WTC11 (cell line): ENCODE measurements around the gene DPH1. TPM values are rescaled to one million over a fixed set of nuclear protein-coding genes. Genes with fewer than 3 reads are reported as not detected.

Experiments
- ATAC-seq: fragments of 200-7000 bp; cut with Tn5 transposase; 2 replicates; pipeline ENCODE4 v1.10.0; 2021; ENCODE audit warnings: mild to moderate bottlenecking, moderate library complexity
- CTCF ChIA-PET: fragments of 300-600 bp; sonication (Branson Sonifier 250); formaldehyde crosslinking; loops from one replicate; lab custom pipeline; 2021; ENCODE audit warnings: antibody characterized with exemption; lab: Charles Lee
- POLR2A ChIA-PET: fragments of 350-600 bp; sonication (Branson Sonifier 250); formaldehyde crosslinking; loops from one replicate; lab custom pipeline; 2021; ENCODE audit warnings: antibody characterized with exemption; lab: Charles Lee
- DNase-seq: peaks from one replicate; pipeline ENCODE4 v3.0.0; 2021; ENCODE audit warnings: low spot score
- H3K27ac Mint-ChIP-seq: 2 replicates; pipeline ENCODE4 v1.8.0; 2021; ENCODE audit warnings: mixed read lengths
- H3K27me3 Mint-ChIP-seq: 2 replicates; pipeline ENCODE4 v1.8.0; 2021; ENCODE audit warnings: low read depth, mild to moderate bottlenecking, moderate library complexity, mixed read lengths
- H3K36me3 Mint-ChIP-seq: 2 replicates; pipeline ENCODE4 v1.8.0; 2021; ENCODE audit warnings: mixed read lengths
- H3K4me1 Mint-ChIP-seq: 2 replicates; pipeline ENCODE4 v1.8.0; 2022; ENCODE audit warnings: mixed read lengths
- H3K4me3 Mint-ChIP-seq: 2 replicates; pipeline ENCODE4 v1.8.0; 2021; ENCODE audit warnings: mild to moderate bottlenecking, moderate library complexity, mixed read lengths
- H3K9me3 Mint-ChIP-seq: 2 replicates; pipeline ENCODE4 v1.8.0; 2021; ENCODE audit warnings: mixed read lengths
- ESRRA ChIP-seq: sonication (generic); formaldehyde crosslinking; IDR thresholded peaks from 2 replicates; pipeline ENCODE4 v1.8.1; 2022; ENCODE audit warnings: mild to moderate bottlenecking, missing genetic modification reagents, borderline replicate concordance
- GABPB1 ChIP-seq: sonication (generic); formaldehyde crosslinking; IDR thresholded peaks from 2 replicates; pipeline ENCODE4 v1.8.1; 2023; ENCODE audit warnings: mild to moderate bottlenecking, missing genetic modification reagents
- GRHL2 ChIP-seq: fragments of 250-450 bp; sonication (Bioruptor Pico); IDR thresholded peaks from 2 replicates; pipeline ENCODE4 v1.8.0; 2022; ENCODE audit warnings: mild to moderate bottlenecking, moderate library complexity; ENCODE audit not compliant: insufficient replicate concordance, severe bottlenecking
- KAT7 ChIP-seq: sonication (generic); formaldehyde crosslinking; IDR thresholded peaks from 2 replicates; pipeline ENCODE4 v1.8.1; 2023; ENCODE audit warnings: missing genetic modification reagents, mild to moderate bottlenecking, borderline replicate concordance
- MYBL2 ChIP-seq: sonication (generic); formaldehyde crosslinking; IDR thresholded peaks from 2 replicates; pipeline ENCODE4 v1.8.1; 2023; ENCODE audit warnings: mild to moderate bottlenecking, moderate library complexity, missing genetic modification reagents
- NFATC4 ChIP-seq: fragments of 250-450 bp; sonication (Bioruptor Pico); IDR thresholded peaks from 2 replicates; pipeline ENCODE4 v1.9.0; 2021; ENCODE audit warnings: mild to moderate bottlenecking
- NFE2L1 ChIP-seq: sonication (generic); formaldehyde crosslinking; IDR thresholded peaks from 2 replicates; pipeline ENCODE4 v1.8.1; 2023; ENCODE audit warnings: missing genetic modification reagents
- OVOL2 ChIP-seq: fragments of 250-450 bp; sonication (Bioruptor Pico); IDR thresholded peaks from 2 replicates; pipeline ENCODE4 v1.9.0; 2021; ENCODE audit warnings: mild to moderate bottlenecking, borderline replicate concordance
- ZBTB21 ChIP-seq: sonication (generic); formaldehyde crosslinking; IDR thresholded peaks from 2 replicates; pipeline ENCODE4 v1.8.1; 2023; ENCODE audit warnings: mild to moderate bottlenecking, missing genetic modification reagents, borderline replicate concordance
- ZNF138 ChIP-seq: sonication (generic); formaldehyde crosslinking; conservative IDR thresholded peaks from 2 replicates; pipeline ENCODE4 v1.8.1; 2022; ENCODE audit warnings: mild to moderate bottlenecking, moderate library complexity, missing genetic modification reagents
- ZNF232 ChIP-seq: sonication (generic); formaldehyde crosslinking; IDR thresholded peaks from 2 replicates; pipeline ENCODE4 v1.8.0; 2022; ENCODE audit warnings: mild to moderate bottlenecking, missing genetic modification reagents
- ZNF317 ChIP-seq: sonication (generic); formaldehyde crosslinking; IDR thresholded peaks from 2 replicates; pipeline ENCODE4 v1.8.1; 2023; ENCODE audit warnings: low read depth, mild to moderate bottlenecking, moderate library complexity, missing genetic modification reagents, borderline replicate concordance
- ZNF671 ChIP-seq: fragments of 250-450 bp; sonication (Bioruptor Pico); IDR thresholded peaks from 2 replicates; pipeline ENCODE4 v1.8.0; 2021; ENCODE audit warnings: mild to moderate bottlenecking
- total RNA-seq: library from RNA; stranded (reverse); gene quantifications from 3 replicates; pipeline ENCODE4 v1.2.3, GENCODE V29; 2021
- TF ChIP-seq, protein P1 (sequence below): sonication (generic); formaldehyde crosslinking; IDR thresholded peaks from 2 replicates; pipeline ENCODE4 v1.8.1; 2023; ENCODE audit warnings: mild to moderate bottlenecking, missing genetic modification reagents, borderline replicate concordance
- TF ChIP-seq, protein P2 (sequence below): sonication (generic); formaldehyde crosslinking; IDR thresholded peaks from 2 replicates; pipeline ENCODE4 v1.8.1; 2022; ENCODE audit warnings: missing genetic modification reagents, borderline replicate concordance
- TF ChIP-seq, protein P3 (sequence below): fragments of 250-450 bp; sonication (Bioruptor Pico); IDR thresholded peaks from 2 replicates; pipeline ENCODE4 v1.9.0; 2021; ENCODE audit warnings: mild to moderate bottlenecking
- TF ChIP-seq, protein P4 (sequence below): sonication (generic); formaldehyde crosslinking; IDR thresholded peaks from 2 replicates; pipeline ENCODE4 v1.8.0; 2023; ENCODE audit warnings: mild to moderate bottlenecking, missing genetic modification reagents
- TF ChIP-seq, protein P5 (sequence below): fragments of 250-450 bp; sonication (Bioruptor Pico); IDR thresholded peaks from 2 replicates; pipeline ENCODE4 v1.9.0; 2021; ENCODE audit warnings: moderate library complexity, mild to moderate bottlenecking, inconsistent platforms, borderline replicate concordance
- TF ChIP-seq, protein P6 (sequence below): sonication (generic); formaldehyde crosslinking; IDR thresholded peaks from 2 replicates; pipeline ENCODE4 v1.8.1; 2022; ENCODE audit warnings: low read depth, missing genetic modification reagents, borderline replicate concordance

The DPH1 gene
- total RNA-seq, 1 experiment from 2014 or later, result 43.2 TPM

DNA sequence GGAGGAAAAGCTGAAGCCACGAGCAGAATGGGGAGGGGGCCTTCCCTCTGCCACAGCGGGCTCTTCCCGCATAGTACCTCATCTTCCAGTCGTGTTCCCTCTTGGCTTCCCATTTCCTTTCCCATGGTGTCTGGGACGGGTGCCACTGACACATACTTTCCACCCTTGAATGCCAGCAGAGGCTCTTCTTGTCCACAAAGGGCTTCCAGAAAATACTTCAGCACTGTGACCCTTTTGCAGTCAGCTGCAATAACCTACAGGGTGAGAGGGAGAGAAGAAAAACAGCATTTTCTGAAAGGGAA, 55.6 kb downstream of the DPH1 start:
- Mint-ChIP-seq H3K9me3 (no peaks in the 10 kb centered on the region), H3K4me3 (no peak overlapping the region), H3K36me3 (peaks cover 4% of the 10 kb centered on the region; the same call in 1 of the 2 replicates), H3K4me1 (peaks cover 21% of the 10 kb centered on the region), H3K27ac (peak overlapping the region; percentile 59; the same call in 1 of the 2 replicates), H3K27me3 (no peaks in the 10 kb centered on the region)
- CTCF ChIA-PET, result interaction anchor here (1.5 to 2.6 kb wide), 3 partner anchors 10 to 30 kb away, joined by 6 to 8 read pairs (median 6); partner anchors contain the start of gene HIC1
- no peak for TF ChIP-seq MYBL2 (CRISPR knock-in tag)
- TF ChIP-seq NFATC4 (CRISPR knock-in tag), result no peak
- TF ChIP-seq NFE2L1, result no peak
- TF ChIP-seq, protein P1, sequence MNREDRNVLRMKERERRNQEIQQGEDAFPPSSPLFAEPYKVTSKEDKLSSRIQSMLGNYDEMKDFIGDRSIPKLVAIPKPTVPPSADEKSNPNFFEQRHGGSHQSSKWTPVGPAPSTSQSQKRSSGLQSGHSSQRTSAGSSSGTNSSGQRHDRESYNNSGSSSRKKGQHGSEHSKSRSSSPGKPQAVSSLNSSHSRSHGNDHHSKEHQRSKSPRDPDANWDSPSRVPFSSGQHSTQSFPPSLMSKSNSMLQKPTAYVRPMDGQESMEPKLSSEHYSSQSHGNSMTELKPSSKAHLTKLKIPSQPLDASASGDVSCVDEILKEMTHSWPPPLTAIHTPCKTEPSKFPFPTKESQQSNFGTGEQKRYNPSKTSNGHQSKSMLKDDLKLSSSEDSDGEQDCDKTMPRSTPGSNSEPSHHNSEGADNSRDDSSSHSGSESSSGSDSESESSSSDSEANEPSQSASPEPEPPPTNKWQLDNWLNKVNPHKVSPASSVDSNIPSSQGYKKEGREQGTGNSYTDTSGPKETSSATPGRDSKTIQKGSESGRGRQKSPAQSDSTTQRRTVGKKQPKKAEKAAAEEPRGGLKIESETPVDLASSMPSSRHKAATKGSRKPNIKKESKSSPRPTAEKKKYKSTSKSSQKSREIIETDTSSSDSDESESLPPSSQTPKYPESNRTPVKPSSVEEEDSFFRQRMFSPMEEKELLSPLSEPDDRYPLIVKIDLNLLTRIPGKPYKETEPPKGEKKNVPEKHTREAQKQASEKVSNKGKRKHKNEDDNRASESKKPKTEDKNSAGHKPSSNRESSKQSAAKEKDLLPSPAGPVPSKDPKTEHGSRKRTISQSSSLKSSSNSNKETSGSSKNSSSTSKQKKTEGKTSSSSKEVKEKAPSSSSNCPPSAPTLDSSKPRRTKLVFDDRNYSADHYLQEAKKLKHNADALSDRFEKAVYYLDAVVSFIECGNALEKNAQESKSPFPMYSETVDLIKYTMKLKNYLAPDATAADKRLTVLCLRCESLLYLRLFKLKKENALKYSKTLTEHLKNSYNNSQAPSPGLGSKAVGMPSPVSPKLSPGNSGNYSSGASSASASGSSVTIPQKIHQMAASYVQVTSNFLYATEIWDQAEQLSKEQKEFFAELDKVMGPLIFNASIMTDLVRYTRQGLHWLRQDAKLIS (CRISPR knock-in tag), result no peak
- TF ChIP-seq, protein P2, sequence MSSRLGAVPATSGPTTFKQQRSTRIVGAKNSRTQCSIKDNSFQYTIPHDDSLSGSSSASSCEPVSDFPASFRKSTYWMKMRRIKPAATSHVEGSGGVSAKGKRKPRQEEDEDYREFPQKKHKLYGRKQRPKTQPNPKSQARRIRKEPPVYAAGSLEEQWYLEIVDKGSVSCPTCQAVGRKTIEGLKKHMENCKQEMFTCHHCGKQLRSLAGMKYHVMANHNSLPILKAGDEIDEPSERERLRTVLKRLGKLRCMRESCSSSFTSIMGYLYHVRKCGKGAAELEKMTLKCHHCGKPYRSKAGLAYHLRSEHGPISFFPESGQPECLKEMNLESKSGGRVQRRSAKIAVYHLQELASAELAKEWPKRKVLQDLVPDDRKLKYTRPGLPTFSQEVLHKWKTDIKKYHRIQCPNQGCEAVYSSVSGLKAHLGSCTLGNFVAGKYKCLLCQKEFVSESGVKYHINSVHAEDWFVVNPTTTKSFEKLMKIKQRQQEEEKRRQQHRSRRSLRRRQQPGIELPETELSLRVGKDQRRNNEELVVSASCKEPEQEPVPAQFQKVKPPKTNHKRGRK (CRISPR knock-in tag), result no peak
- TF ChIP-seq ESRRA (CRISPR knock-in tag), result no peak
- TF ChIP-seq, protein P3, sequence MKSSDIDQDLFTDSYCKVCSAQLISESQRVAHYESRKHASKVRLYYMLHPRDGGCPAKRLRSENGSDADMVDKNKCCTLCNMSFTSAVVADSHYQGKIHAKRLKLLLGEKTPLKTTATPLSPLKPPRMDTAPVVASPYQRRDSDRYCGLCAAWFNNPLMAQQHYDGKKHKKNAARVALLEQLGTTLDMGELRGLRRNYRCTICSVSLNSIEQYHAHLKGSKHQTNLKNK (CRISPR knock-in tag), result no peak
- ATAC-seq, result no peak
- POLR2A ChIA-PET, result no interaction called here
- DNase-seq, result no peak

DNA sequence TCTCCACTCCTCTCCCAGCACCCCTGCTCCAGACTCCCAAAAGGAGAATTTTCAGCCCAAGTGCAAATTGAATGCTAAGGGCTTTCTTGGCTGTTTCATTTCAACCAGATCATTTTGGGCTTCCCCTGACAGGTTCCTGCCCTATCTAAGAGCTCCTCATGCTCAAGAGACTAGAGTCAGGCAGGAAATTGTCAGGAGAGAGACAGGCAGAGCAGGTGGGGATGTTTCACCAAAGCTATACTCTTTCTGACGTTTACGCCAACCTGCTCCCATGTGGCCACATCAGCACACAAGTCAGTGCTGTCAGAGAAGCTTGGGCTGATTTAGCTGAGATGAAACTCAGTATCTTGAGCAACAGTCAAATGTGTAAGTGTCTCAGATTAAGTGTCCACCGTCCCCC, 56.4 kb downstream of the DPH1 start:
- Mint-ChIP-seq H3K4me1 (peaks cover 28% of the 10 kb centered on the region), H3K4me3 (no peak overlapping the region), H3K9me3 (no peaks in the 10 kb centered on the region), H3K27me3 (no peaks in the 10 kb centered on the region), H3K27ac (no peak overlapping the region), H3K36me3 (peaks cover 4% of the 10 kb centered on the region; the same call in 1 of the 2 replicates)
- TF ChIP-seq, protein P4, sequence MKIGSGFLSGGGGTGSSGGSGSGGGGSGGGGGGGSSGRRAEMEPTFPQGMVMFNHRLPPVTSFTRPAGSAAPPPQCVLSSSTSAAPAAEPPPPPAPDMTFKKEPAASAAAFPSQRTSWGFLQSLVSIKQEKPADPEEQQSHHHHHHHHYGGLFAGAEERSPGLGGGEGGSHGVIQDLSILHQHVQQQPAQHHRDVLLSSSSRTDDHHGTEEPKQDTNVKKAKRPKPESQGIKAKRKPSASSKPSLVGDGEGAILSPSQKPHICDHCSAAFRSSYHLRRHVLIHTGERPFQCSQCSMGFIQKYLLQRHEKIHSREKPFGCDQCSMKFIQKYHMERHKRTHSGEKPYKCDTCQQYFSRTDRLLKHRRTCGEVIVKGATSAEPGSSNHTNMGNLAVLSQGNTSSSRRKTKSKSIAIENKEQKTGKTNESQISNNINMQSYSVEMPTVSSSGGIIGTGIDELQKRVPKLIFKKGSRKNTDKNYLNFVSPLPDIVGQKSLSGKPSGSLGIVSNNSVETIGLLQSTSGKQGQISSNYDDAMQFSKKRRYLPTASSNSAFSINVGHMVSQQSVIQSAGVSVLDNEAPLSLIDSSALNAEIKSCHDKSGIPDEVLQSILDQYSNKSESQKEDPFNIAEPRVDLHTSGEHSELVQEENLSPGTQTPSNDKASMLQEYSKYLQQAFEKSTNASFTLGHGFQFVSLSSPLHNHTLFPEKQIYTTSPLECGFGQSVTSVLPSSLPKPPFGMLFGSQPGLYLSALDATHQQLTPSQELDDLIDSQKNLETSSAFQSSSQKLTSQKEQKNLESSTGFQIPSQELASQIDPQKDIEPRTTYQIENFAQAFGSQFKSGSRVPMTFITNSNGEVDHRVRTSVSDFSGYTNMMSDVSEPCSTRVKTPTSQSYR (CRISPR knock-in tag), result no peak
- TF ChIP-seq GRHL2 (CRISPR knock-in tag), result no peak
- ChIA-PET POLR2A (no interaction called here), CTCF (interaction anchor here (1.5 to 2.6 kb wide), 5 partner anchors 9 to 158 kb away, joined by 6 to 8 read pairs (median 6); partner anchors contain the start of gene HIC1)
- ATAC-seq (no peak), DNase-seq (no peak)

DNA sequence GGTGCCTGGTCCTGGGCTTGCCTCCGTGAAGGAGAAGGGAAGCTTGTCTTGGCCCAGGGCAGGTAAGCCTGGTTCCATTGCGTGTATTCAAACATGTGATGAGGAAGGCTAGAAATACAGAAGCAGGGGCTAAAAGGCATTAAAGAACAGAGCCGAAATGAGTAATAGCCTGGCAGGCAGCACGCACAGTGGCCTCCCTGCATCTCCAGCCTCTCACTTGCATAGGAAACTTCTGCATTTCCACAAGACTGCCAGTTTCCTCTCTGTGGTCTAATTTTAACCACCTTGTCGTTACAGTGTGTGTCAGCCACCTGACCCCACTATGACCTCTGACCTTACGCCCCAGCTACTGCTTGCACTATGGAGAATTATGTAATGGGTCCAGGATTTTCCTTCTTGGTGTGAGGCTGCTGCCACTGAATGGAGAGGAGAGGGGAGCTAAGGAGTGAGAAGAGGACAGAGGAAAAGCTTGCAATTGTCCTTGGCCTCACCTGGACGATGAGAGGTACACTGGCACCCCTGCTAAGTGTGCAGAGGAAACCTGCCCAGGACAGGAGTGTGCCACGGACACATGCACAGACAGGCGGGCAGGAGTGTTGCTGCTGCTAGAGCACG, 57.8 kb downstream of the DPH1 start:
- H3K9me3 Mint-ChIP-seq, result no peaks in the 10 kb centered on the region
- ChIA-PET POLR2A (no interaction called here), CTCF (interaction anchor here (0.9 to 2.6 kb wide), 4 partner anchors 22 to 157 kb away, joined by 3 to 8 read pairs (median 6); partner anchors contain the start of gene HIC1)
- peak overlapping the region; percentile 37; the same call in 1 of the 2 replicates for H3K27ac Mint-ChIP-seq
- no peaks in the 10 kb centered on the region for H3K36me3 Mint-ChIP-seq
- no peak for ATAC-seq
- peaks cover 34% of the 10 kb centered on the region for H3K4me1 Mint-ChIP-seq
- H3K27me3 Mint-ChIP-seq, result no peaks in the 10 kb centered on the region
- no peak overlapping the region for H3K4me3 Mint-ChIP-seq
- no peak for DNase-seq
- TF ChIP-seq, protein P5, sequence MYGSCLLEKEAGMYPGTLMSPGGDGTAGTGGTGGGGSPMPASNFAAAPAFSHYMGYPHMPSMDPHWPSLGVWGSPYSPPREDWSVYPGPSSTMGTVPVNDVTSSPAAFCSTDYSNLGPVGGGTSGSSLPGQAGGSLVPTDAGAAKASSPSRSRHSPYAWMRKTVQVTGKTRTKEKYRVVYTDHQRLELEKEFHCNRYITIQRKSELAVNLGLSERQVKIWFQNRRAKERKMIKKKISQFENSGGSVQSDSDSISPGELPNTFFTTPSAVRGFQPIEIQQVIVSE, result no peak
- no peak for TF ChIP-seq ZNF317 (CRISPR knock-in tag)
- no peak for TF ChIP-seq KAT7 (CRISPR knock-in tag)
- no peak for TF ChIP-seq ZNF671 (CRISPR knock-in tag)
- TF ChIP-seq ZBTB21 (CRISPR knock-in tag), result no peak
- TF ChIP-seq GABPB1 (CRISPR knock-in tag), result no peak
- TF ChIP-seq ZNF232 (CRISPR knock-in tag), result no peak
- TF ChIP-seq, protein P6, sequence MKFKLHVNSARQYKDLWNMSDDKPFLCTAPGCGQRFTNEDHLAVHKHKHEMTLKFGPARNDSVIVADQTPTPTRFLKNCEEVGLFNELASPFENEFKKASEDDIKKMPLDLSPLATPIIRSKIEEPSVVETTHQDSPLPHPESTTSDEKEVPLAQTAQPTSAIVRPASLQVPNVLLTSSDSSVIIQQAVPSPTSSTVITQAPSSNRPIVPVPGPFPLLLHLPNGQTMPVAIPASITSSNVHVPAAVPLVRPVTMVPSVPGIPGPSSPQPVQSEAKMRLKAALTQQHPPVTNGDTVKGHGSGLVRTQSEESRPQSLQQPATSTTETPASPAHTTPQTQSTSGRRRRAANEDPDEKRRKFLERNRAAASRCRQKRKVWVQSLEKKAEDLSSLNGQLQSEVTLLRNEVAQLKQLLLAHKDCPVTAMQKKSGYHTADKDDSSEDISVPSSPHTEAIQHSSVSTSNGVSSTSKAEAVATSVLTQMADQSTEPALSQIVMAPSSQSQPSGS (CRISPR knock-in tag), result no peak
- no peak for TF ChIP-seq ZNF138 (CRISPR knock-in tag)
- no peak for TF ChIP-seq OVOL2 (CRISPR knock-in tag)
